Trophoblast cell (in vitro differentiated cells and primary cell): ENCODE measurements around the gene ASH1L.

ENCODE experiments used
- DNase-seq, 2 donors: peaks; one replicate each; pipeline ENCODE4 v3.0.0-alpha.2; 2016
- H2AFZ ChIP-seq: 2 replicates; pipeline ENCODE4 v1.6.1; 2013; ENCODE audit warnings: low read length, moderate library complexity, mild to moderate bottlenecking; ENCODE audit not compliant: insufficient read depth, poor library complexity
- H2AK5ac ChIP-seq: 2 replicates; pipeline ENCODE4 v1.6.1; 2013; ENCODE audit warnings: mild to moderate bottlenecking, low read length
- H2BK120ac ChIP-seq: 2 replicates; pipeline ENCODE4 v1.6.1; 2013; ENCODE audit warnings: low read length, mild to moderate bottlenecking, moderate library complexity; ENCODE audit not compliant: insufficient read depth, poor library complexity
- H2BK12ac ChIP-seq: 2 replicates; pipeline ENCODE4 v1.6.1; 2013; ENCODE audit warnings: mild to moderate bottlenecking, low read length, moderate library complexity
- H2BK5ac ChIP-seq: 2 replicates; pipeline ENCODE4 v1.6.1; 2013; ENCODE audit warnings: low read length, low read depth, moderate library complexity, mild to moderate bottlenecking; ENCODE audit not compliant: poor library complexity
- H3K14ac ChIP-seq: 2 replicates; pipeline ENCODE4 v1.6.1; 2013; ENCODE audit warnings: mild to moderate bottlenecking, low read length
- H3K18ac ChIP-seq: 2 replicates; pipeline ENCODE4 v1.6.1; 2013; ENCODE audit warnings: mild to moderate bottlenecking, low read length
- H3K23ac ChIP-seq: 2 replicates; pipeline ENCODE4 v1.6.1; 2013; ENCODE audit warnings: low read length
- H3K27ac ChIP-seq: 2 replicates; pipeline ENCODE4 v1.5.1; 2013; ENCODE audit warnings: low read depth, mild to moderate bottlenecking, inconsistent platforms, low read length, moderate library complexity
- H3K27me3 ChIP-seq: 2 replicates; pipeline ENCODE4 v1.6.1; 2013; ENCODE audit warnings: inconsistent platforms, mild to moderate bottlenecking, low read length, moderate library complexity; ENCODE audit not compliant: insufficient read depth
- H3K36me3 ChIP-seq, 2 experiments: 1 replicate in 1 of 2; 2 replicates in 1 of 2; pipeline ENCODE4 v1.6.1; 2013; ENCODE audit warnings: low read length in 2 of 2, mild to moderate bottlenecking in 2 of 2, moderate library complexity in 1 of 2; ENCODE audit not compliant: insufficient read depth in 2 of 2, control insufficient read depth in 1 of 2
- H3K4ac ChIP-seq: 2 replicates; pipeline ENCODE4 v1.6.1; 2013; ENCODE audit warnings: low read depth, mild to moderate bottlenecking, low read length, moderate library complexity
- H3K4me1 ChIP-seq, 2 experiments: 1 replicate in 1 of 2; 2 replicates in 1 of 2; pipeline ENCODE4 v1.6.1; 2013; ENCODE audit warnings: low read length in 2 of 2, mild to moderate bottlenecking in 2 of 2, moderate library complexity in 1 of 2; ENCODE audit not compliant: insufficient read depth in 2 of 2, control insufficient read depth in 1 of 2
- H3K4me2 ChIP-seq: 2 replicates; pipeline ENCODE4 v1.6.1; 2013; ENCODE audit warnings: inconsistent platforms, mild to moderate bottlenecking, low read length, moderate library complexity
- H3K4me3 ChIP-seq: 2 replicates; pipeline ENCODE4 v1.5.1; 2013; ENCODE audit warnings: mild to moderate bottlenecking, low read depth, low read length, inconsistent platforms
- H3K79me1 ChIP-seq: one replicate; pipeline ENCODE4 v1.6.1; 2013; ENCODE audit warnings: low read length
- H3K79me2 ChIP-seq: 2 replicates; pipeline ENCODE4 v1.6.1; 2013; ENCODE audit warnings: low read length, mild to moderate bottlenecking; ENCODE audit not compliant: control insufficient read depth, insufficient read depth, poor library complexity
- H3K9ac ChIP-seq: 2 replicates; pipeline ENCODE4 v1.6.1; 2013; ENCODE audit warnings: mild to moderate bottlenecking, low read length
- H3K9me3 ChIP-seq: 2 replicates; pipeline ENCODE4 v1.6.1; 2013; ENCODE audit warnings: low read depth, mild to moderate bottlenecking, control low read depth, inconsistent platforms, low read length; ENCODE audit not compliant: insufficient read depth
- H4K12ac ChIP-seq: 2 replicates; pipeline ENCODE4 v1.6.1; 2013; ENCODE audit warnings: low read depth, mild to moderate bottlenecking, low read length, moderate library complexity
- H4K8ac ChIP-seq: 2 replicates; pipeline ENCODE4 v1.6.1; 2013; ENCODE audit warnings: low read depth, mild to moderate bottlenecking, low read length, moderate library complexity
- H4K91ac ChIP-seq: one replicate; pipeline ENCODE4 v1.6.1; 2013; ENCODE audit warnings: low read depth, mild to moderate bottlenecking, low read length, moderate library complexity
- WGBS: extraction: QIAGEN DNeasy Blood & Tissue Kit; methylation state at CpG from one replicate; pipeline ENCODE4 v1.1.7; 2013; ENCODE audit warnings: missing lambda C conversion rate; ENCODE audit not compliant: insufficient read length, insufficient coverage; ENCODE audit errors: extremely low coverage; 5-methylcytosine and 5-hydroxymethylcytosine counted together

The ASH1L gene

GRCh38 chr1:155526356-155526755, 36.2 kb downstream of the ASH1L start:
- Histone ChIP-seq H3K27me3 (no peaks in the 10 kb centered on the region), H4K8ac (no peak overlapping the region), H3K36me3 (no peaks in the 10 kb centered on the region), H4K12ac (no peak overlapping the region), H3K79me2 (peaks cover 6% of the 10 kb centered on the region), H3K18ac (no peak overlapping the region), H3K14ac (no peak overlapping the region), H2BK5ac (no peak overlapping the region), H2BK12ac (no peak overlapping the region), H3K4me2 (no peak overlapping the region), H2AFZ (no peak overlapping the region), H3K4me3 (no peak overlapping the region), H3K4ac (no peak overlapping the region), H3K79me1 (no peaks in the 10 kb centered on the region), H3K4me1 (peaks cover 0 to 2% of the 10 kb centered on the region in 2 experiments), H4K91ac (no peak overlapping the region), H3K23ac (no peak overlapping the region), H3K27ac (no peak overlapping the region), H2AK5ac (no peak overlapping the region), H3K9ac (no peak overlapping the region), H2BK120ac (no peak overlapping the region), H3K9me3 (no peaks in the 10 kb centered on the region)
- no CpG with 5 or more reads among the region's 1 CpG for WGBS
- no peak for DNase-seq

GRCh38 chr1:155522069-155522468, 40.5 kb downstream of the ASH1L start:
- H3K4me1 ChIP-seq, result no peaks in the 10 kb centered on the region
- no peak overlapping the region for H4K91ac ChIP-seq
- H3K36me3 ChIP-seq, result peaks cover 4 to 5% of the 10 kb centered on the region in 2 experiments
- H3K9ac ChIP-seq, result no peak overlapping the region
- H4K8ac ChIP-seq, result no peak overlapping the region
- H2BK12ac ChIP-seq, result no peak overlapping the region
- no peak overlapping the region for H3K4me2 ChIP-seq
- H2AK5ac ChIP-seq, result no peak overlapping the region
- no peak overlapping the region for H3K14ac ChIP-seq
- no peak overlapping the region for H2BK120ac ChIP-seq
- no peak overlapping the region for H3K18ac ChIP-seq
- WGBS, result no CpG with 5 or more reads among the region's 2 CpGs
- H3K23ac ChIP-seq, result no peak overlapping the region
- no peak overlapping the region for H4K12ac ChIP-seq
- H3K4me3 ChIP-seq, result no peak overlapping the region
- H3K79me1 ChIP-seq, result no peaks in the 10 kb centered on the region
- H3K27me3 ChIP-seq, result no peaks in the 10 kb centered on the region
- H3K4ac ChIP-seq, result no peak overlapping the region
- H3K9me3 ChIP-seq, result no peaks in the 10 kb centered on the region
- no peak overlapping the region for H2AFZ ChIP-seq
- no peak overlapping the region for H3K27ac ChIP-seq
- no peak overlapping the region for H2BK5ac ChIP-seq
- no peak for DNase-seq
- peaks cover 6% of the 10 kb centered on the region for H3K79me2 ChIP-seq

GRCh38 chr1:155518484-155518883, 44.1 kb downstream of the ASH1L start:
- WGBS, result 100% methylated on average over 1 of the region's 4 CpGs

GRCh38 chr1:155514582-155515187, 47.9 kb downstream of the ASH1L start:
- H3K4me3 ChIP-seq, result no peak overlapping the region
- no peak overlapping the region for H3K14ac ChIP-seq
- H3K9ac ChIP-seq, result no peak overlapping the region
- H3K27me3 ChIP-seq, result no peaks in the 10 kb centered on the region
- H2BK12ac ChIP-seq, result no peak overlapping the region
- H3K9me3 ChIP-seq, result no peaks in the 10 kb centered on the region
- H2AFZ ChIP-seq, result no peak overlapping the region
- H2BK120ac ChIP-seq, result no peak overlapping the region
- H4K8ac ChIP-seq, result no peak overlapping the region
- H3K23ac ChIP-seq, result peak overlapping the region; percentile 86
- H3K4me2 ChIP-seq, result no peak overlapping the region
- H3K27ac ChIP-seq, result no peak overlapping the region
- no peak overlapping the region for H2BK5ac ChIP-seq
- H3K4me1 ChIP-seq, result no peaks in the 10 kb centered on the region
- H3K79me1 ChIP-seq, result no peaks in the 10 kb centered on the region
- no peaks in the 10 kb centered on the region for H3K79me2 ChIP-seq
- no CpG with 5 or more reads among the region's 14 CpGs for WGBS
- H4K91ac ChIP-seq, result no peak overlapping the region
- peaks cover 6 to 11% of the 10 kb centered on the region in 2 experiments for H3K36me3 ChIP-seq
- no peak overlapping the region for H2AK5ac ChIP-seq
- peak overlapping the region; percentile 23 for H3K4ac ChIP-seq
- no peak overlapping the region for H3K18ac ChIP-seq
- no peak for DNase-seq
- no peak overlapping the region for H4K12ac ChIP-seq

More at GRCh38 chr1:155518484-155518883, 44.1 kb downstream of the ASH1L start:
- no peak overlapping the region for H3K4me2 ChIP-seq
- H3K27ac ChIP-seq, result no peak overlapping the region
- H2BK120ac ChIP-seq, result no peak overlapping the region
- H3K18ac ChIP-seq, result no peak overlapping the region
- no peak overlapping the region for H3K4me3 ChIP-seq
- peaks cover 4 to 7% of the 10 kb centered on the region in 2 experiments for H3K36me3 ChIP-seq
- no peak overlapping the region for H3K14ac ChIP-seq
- no peak overlapping the region for H2AK5ac ChIP-seq
- no peak overlapping the region for H3K9ac ChIP-seq
- H3K23ac ChIP-seq, result no peak overlapping the region
- H2BK5ac ChIP-seq, result no peak overlapping the region
- no peak for DNase-seq
- H3K79me2 ChIP-seq, result peaks cover 1% of the 10 kb centered on the region
- H3K4ac ChIP-seq, result no peak overlapping the region
- H3K27me3 ChIP-seq, result no peaks in the 10 kb centered on the region
- H3K4me1 ChIP-seq, result no peaks in the 10 kb centered on the region
- no peak overlapping the region for H2BK12ac ChIP-seq
- H4K8ac ChIP-seq, result no peak overlapping the region
- no peaks in the 10 kb centered on the region for H3K9me3 ChIP-seq
- H4K91ac ChIP-seq, result no peak overlapping the region
- no peak overlapping the region for H2AFZ ChIP-seq
- H3K79me1 ChIP-seq, result no peaks in the 10 kb centered on the region
- H4K12ac ChIP-seq, result no peak overlapping the region
